Astrocyte (in vitro differentiated cells and primary cell): Measurements from ENCODE around the gene ITGA2.

Experiments used
- CTCF ChIP-seq: IDR thresholded peaks from 2 replicates; pipeline ENCODE4 v1.5.1; 2011; ENCODE audit warnings: low read depth, mild to moderate bottlenecking, inconsistent platforms, low read length, moderate library complexity; ENCODE audit not compliant: insufficient read depth
- EZH2 ChIP-seq: IDR thresholded peaks from 2 replicates; pipeline ENCODE4 v1.6.1; 2012; ENCODE audit warnings: mild to moderate bottlenecking, low read length, inconsistent platforms; ENCODE audit not compliant: insufficient read depth

- TF ChIP-seq CTCF (no peak), EZH2 (no peak)
Measured at GRCh38 chr5:53003144-53003543, 14.0 kb downstream of the ITGA2 start.
